Measurements from ENCODE around the gene VPS9D1. TPM values are rescaled to one million over a fixed set of nuclear protein-coding genes. Genes with fewer than 3 reads are reported as not detected.
A peak's percentile ranks its signal among the peaks of the same experiment; 100 is the strongest.

VPS9D1 gene
- polyA plus RNA-seq, 3 donors = 1.2 to 29.7 (median 1.6) TPM

- WGBS (ENCODE audit: insufficient coverage) = 90% methylated on average over 2 of the region's 3 CpGs
- Histone ChIP-seq H3K27ac (ENCODE audit: low read depth in 1 of 2, low read length in 2 of 2) (no peak overlapping the region), H2AFZ (ENCODE audit: insufficient read depth, low read depth, low read length, poor library complexity, severe bottlenecking) (no peak overlapping the region), H3K79me2 (ENCODE audit: insufficient read depth, low read length) (peaks cover 27% of the 10 kb centered on the region), H3K27me3 (ENCODE audit: control insufficient read depth in 2 of 2, insufficient read depth in 2 of 2, low read length in 2 of 2) (no peaks in the 10 kb centered on the region), H3K4me1 (ENCODE audit: control insufficient read depth in 1 of 2, insufficient read depth in 2 of 2, low read length in 2 of 2) (no peaks in the 10 kb centered on the region), H4K20me1 (ENCODE audit: insufficient read depth, low read length) (peaks cover 99% of the 10 kb centered on the region), H3K9ac (ENCODE audit: insufficient read depth, low read length, poor library complexity, severe bottlenecking) (no peak overlapping the region), H3K9me3 (replicated peaks in 1 of 2; ENCODE audit: control insufficient read depth in 1 of 2, insufficient read depth in 1 of 2, low read length in 2 of 2) (no peaks in the 10 kb centered on the region), H3K4me2 (replicated peaks; ENCODE audit: extremely low read depth, low read length, poor library complexity, severe bottlenecking) (no peak overlapping the region), H3K4me3 (replicated peaks in 1 of 3; ENCODE audit: low read depth in 2 of 3, low read length in 3 of 3) (no peak overlapping the region), H3K36me3 (replicated peaks in 1 of 2; ENCODE audit: control insufficient read depth in 1 of 2, insufficient read depth in 2 of 2, low read length in 2 of 2) (peaks cover 97 to 100% of the 10 kb centered on the region in 2 donors)
- Mint-ChIP-seq H3K27ac (peak overlapping the region in 1 of 7 donors; percentile 69), H3K4me3 (no peak overlapping the region), H3K9me3 (peaks cover 0 to 2% (median 0%) of the 10 kb centered on the region in 7 donors), H3K4me1 (peaks cover 2% of the 10 kb centered on the region), H3K36me3 (peaks cover 87 to 99% of the 10 kb centered on the region in 2 donors), H3K27me3 (ENCODE audit: low read depth in 3 of 3) (peaks cover 0 to 3% (median 0%) of the 10 kb centered on the region in 3 donors)
- no peak for DNase-seq
- no peak for TF ChIP-seq CTCF (IDR thresholded peaks at IDR 0.05)
- intact Hi-C loops (cut with micrococcal nuclease) = no loop called here
Measured at GRCh38 chr16:89736554-89736953, 15.9 kb upstream of the VPS9D1 start.

- no peak overlapping the region for H3K4me3 ChIP-seq (replicated peaks in 1 of 3; ENCODE audit: low read depth in 2 of 3, low read length in 3 of 3)
- H3K9ac ChIP-seq (ENCODE audit: insufficient read depth, low read length, poor library complexity, severe bottlenecking) = no peak overlapping the region
- Mint-ChIP-seq H3K27ac (peak overlapping the region in 2 of 7 donors; percentile 41 to 54), H3K27me3 (ENCODE audit: low read depth in 3 of 3) (peaks cover 0 to 4% (median 1%) of the 10 kb centered on the region in 3 donors), H3K9me3 (peaks cover 0 to 2% (median 0%) of the 10 kb centered on the region in 7 donors), H3K4me1 (peaks cover 2% of the 10 kb centered on the region), H3K4me3 (no peak overlapping the region), H3K36me3 (peaks cover 86 to 99% of the 10 kb centered on the region in 2 donors)
- no peak overlapping the region for H2AFZ ChIP-seq (ENCODE audit: insufficient read depth, low read depth, low read length, poor library complexity, severe bottlenecking)
- TF ChIP-seq CTCF (IDR thresholded peaks at IDR 0.05) = no peak
- H3K27ac ChIP-seq (ENCODE audit: low read depth in 1 of 2, low read length in 2 of 2) = no peak overlapping the region
- H3K27me3 ChIP-seq (ENCODE audit: control insufficient read depth in 2 of 2, insufficient read depth in 2 of 2, low read length in 2 of 2) = no peaks in the 10 kb centered on the region
- DNase-seq = no peak
- no peaks in the 10 kb centered on the region for H3K4me1 ChIP-seq (ENCODE audit: control insufficient read depth in 1 of 2, insufficient read depth in 2 of 2, low read length in 2 of 2)
- WGBS (ENCODE audit: insufficient coverage) = 100% methylated on average over 10 of the region's 21 CpGs
- H3K36me3 ChIP-seq (replicated peaks in 1 of 2; ENCODE audit: control insufficient read depth in 1 of 2, insufficient read depth in 2 of 2, low read length in 2 of 2) = peaks cover 97 to 100% of the 10 kb centered on the region in 2 donors
- peaks cover 100% of the 10 kb centered on the region for H4K20me1 ChIP-seq (ENCODE audit: insufficient read depth, low read length)
- H3K79me2 ChIP-seq (ENCODE audit: insufficient read depth, low read length) = peaks cover 44% of the 10 kb centered on the region
- no peak overlapping the region for H3K4me2 ChIP-seq (replicated peaks; ENCODE audit: extremely low read depth, low read length, poor library complexity, severe bottlenecking)
- no peaks in the 10 kb centered on the region for H3K9me3 ChIP-seq (replicated peaks in 1 of 2; ENCODE audit: control insufficient read depth in 1 of 2, insufficient read depth in 1 of 2, low read length in 2 of 2)
- intact Hi-C loops (cut with micrococcal nuclease) = no loop called here
Measured at GRCh38 chr16:89733792-89734191, 13.1 kb upstream of the VPS9D1 start.

Data from CD14-positive monocyte (primary cell).